Inflammatory macrophage treated with lipopolysaccharide for 1 hour (primary cell): ENCODE measurements around the gene SNTB2.
A peak's percentile ranks its signal among the peaks of the same experiment; 100 is the strongest.
"Not testable (repeated sequence)": the region's sequence is repeated elsewhere in the genome, so short reads cannot be mapped to it uniquely, and the experiment has no call there.

Experiments
- DNase-seq, 2 donors: peaks; one replicate each; pipeline ENCODE4 v3.0.0-alpha.2; 2020 to 2022

Gene SNTB2

GRCh38 chr16:69186642-69187445, at the start of gene SNTB2:
Gene SNTB2 (plus strand): TSS chr16:69187164. CDS start chr16:69187167, 3 bp downstream.
- DNase-seq = peak; percentile 89 to 95

DNA sequence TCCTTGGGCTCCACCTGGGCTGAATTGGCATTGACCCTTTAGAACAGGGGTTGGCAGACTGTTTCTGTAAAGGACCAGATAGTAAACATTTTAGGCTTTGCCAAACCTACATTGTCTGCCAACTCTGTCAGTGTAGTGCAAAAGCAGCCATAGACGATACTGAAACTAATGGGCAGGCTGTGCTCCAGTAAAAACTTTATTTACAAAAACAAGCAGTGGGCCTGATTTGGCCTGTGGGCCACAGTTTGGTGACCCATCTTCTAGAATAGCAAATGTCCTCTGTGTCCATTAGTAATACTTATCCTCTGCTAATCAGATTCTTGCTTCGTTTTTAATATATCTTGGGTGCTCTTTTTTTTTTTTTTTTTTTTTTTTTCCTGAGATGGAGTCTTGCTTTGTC, 48.4 kb upstream of the SNTB2 start:
- no peak for DNase-seq

DNA sequence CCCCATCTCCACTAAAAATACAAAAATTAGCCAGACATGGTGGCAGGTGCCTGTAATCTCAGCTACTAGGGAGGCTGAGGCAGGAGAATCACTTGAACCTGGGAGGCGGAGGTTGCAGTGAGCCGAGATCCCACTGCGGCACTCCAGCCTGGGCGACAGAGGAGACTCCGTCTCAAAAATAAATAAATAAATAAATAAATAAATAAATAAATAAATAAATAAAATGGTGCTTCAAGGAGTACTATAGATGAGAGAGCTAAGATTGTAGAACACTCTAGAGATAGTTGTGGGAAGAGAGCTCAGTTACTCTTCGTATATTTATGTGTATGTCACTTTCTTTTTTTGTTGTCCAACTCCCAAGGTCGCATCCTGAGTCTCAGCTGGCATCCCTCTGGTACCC, 47.5 kb upstream of the SNTB2 start:
- DNase-seq = not testable (repeated sequence)

GRCh38 chr16:69141014-69141413, 46.0 kb upstream of the SNTB2 start:
- no peak for DNase-seq

DNA sequence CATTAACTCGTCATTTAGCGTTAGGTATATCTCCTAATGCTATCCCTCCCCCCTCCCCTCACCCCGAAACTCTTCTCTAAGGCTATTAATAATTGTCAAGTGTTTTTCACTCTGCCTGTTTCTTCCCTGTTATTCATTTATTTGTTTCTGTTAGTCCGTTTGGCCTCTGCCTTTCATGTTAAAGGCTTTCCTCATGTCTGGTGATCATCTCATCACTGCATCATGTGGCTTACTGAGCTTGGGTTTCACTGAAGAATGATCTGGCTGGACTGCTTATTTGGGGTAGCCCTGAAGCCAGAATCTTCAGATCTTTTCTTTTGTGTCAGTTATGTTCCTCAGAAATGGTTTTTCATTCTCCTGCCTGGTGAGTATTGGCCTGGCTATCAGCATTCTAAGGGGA, 45.0 kb upstream of the SNTB2 start:
- DNase-seq = no peak

DNA sequence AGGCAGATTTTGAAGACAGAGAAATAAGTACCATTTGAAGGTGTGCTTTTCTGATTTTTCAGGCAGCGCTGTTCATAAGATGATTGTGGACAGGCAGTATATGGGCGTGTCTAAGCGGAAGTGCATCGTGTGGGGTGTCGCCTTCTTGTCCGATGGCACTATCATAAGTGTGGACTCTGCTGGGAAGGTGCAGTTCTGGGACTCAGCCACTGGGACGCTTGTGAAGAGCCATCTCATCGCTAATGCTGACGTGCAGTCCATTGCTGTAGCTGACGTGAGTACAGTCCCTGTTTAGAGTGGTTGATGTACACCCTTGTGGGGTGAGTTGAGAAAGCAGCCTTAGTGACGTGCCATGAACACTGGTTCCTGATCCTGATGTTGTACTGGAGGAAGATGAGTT, 43.8 kb upstream of the SNTB2 start:
- DNase-seq = no peak

GRCh38 chr16:69145658-69146057, 41.3 kb upstream of the SNTB2 start:
- no peak for DNase-seq

- DNase-seq = not testable (repeated sequence)
These were observed 37.3 kb upstream of the SNTB2 start for GRCh38 chr16:69149621-69150020.

DNA sequence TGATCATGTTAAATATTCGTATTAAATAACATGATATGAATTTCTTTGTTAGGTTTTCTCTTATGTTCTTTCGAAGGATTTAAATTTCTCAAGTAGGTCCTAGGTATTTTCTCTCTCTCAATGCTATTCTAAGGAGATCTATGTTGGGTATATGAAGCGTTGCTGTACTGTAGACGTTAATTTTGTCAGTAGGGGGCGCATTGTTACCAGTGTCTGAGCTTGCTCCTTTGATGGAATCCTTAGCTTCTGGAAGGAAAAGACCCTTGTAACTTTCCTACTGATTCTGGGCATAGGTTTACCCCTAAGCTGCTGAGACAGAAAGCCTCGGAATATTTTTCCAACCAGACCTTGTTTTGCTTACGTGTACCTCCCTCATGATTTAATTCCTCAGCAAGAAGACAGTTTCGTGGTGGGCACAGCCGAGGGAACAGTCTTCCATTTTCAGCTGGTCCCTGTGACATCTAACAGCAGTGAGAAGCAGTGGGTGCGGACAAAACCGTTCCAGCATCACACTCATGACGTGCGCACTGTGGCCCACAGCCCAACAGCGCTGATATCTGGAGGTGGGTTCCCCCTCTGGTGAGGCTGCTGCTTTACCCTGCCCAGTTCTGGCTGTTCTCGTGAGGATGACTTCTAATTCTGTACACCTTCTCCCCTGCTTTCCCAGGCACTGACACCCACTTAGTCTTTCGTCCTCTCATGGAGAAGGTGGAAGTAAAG, 36.7 kb upstream of the SNTB2 start:
- peak; percentile 44 to 94 for DNase-seq

GRCh38 chr16:69157196-69157595, 29.8 kb upstream of the SNTB2 start:
- peak; percentile 27 to 85 for DNase-seq

- no peak for DNase-seq
These were observed 26.8 kb upstream of the SNTB2 start for GRCh38 chr16:69160192-69160591.

DNA sequence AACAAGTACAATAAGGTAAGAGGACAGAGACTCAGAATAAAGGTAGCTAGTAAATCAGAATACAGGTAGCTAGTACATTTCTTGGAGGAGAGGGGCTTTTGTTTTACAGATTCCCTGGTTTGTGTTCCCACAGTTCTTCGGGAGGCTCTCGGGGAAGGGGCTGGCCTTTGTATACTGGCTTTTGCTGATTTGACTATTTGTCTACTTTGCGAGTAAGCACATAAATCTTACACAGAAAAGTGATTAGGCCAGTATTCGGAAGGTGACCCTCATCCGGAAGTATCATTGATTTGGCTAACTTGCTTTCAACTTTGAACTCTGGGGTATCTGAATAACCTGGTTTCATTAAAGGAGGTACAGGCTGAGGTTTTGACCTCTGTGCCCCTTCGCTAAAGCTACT, 21.4 kb upstream of the SNTB2 start:
- DNase-seq = no peak

GRCh38 chr16:69166221-69166833, 20.6 kb upstream of the SNTB2 start:
- peak; percentile 43 to 69 for DNase-seq

GRCh38 chr16:69166946-69167930, 19.7 kb upstream of the SNTB2 start:
- no peak for DNase-seq

DNA sequence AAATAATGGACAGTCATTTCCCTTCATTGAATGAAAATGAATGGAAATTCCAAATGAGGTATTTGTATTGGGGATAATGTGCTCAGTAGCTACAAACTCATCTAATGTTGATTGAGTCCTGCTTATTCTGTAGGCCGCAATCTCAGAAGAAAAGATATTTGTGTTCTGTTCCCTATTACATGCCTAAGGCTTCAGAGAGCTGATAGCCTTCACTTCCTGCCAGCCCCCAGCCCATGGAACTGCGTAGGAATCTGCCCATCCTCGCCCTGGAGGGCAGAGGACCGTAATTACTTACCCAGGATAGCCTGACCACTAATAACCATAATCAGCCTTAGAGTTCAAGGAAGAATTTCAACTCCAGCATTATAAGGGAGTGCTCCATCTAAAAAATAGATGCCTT, 17.9 kb upstream of the SNTB2 start:
- DNase-seq = no peak

GRCh38 chr16:69169607-69170352, 17.2 kb upstream of the SNTB2 start:
- DNase-seq = no peak

- DNase-seq = peak; percentile 63 to 79
These were observed 15.5 kb upstream of the SNTB2 start for GRCh38 chr16:69171325-69172084.

DNA sequence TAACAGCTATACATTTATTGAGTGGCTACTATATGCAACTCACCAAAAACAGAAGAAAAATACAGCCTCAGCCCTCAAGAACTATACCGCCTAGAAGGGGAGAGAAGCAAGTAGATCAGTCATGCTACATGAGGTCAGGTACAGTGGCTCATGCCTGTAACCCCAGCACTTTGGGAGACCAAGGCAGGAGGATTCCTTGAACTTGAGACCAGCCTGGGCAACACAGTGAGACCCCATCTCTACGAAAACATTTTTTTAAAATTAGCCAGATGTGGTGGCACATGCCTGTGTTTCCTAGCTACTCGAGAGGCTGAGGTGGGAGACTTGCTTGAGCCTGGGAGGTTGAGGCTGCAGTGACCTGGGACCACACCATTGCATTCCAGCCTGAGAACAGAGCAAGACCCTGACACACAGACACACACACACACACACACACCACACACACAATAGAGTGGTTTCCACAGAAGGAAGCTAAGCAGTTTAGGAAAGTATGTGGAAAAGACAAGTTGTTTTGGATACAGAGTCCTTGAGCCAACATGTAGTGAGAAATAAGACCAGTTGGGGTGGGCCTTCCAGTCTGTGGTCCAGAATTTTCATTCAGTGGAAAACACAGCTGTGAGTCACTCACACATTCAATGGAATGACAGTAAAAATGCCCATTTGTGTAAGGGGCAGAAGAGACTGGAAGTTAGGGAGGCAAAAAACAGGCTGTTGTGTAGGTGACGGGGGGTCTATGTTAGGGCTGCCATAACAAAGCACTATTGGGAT, 10.7 kb upstream of the SNTB2 start:
- no peak for DNase-seq

GRCh38 chr16:69179328-69180010, 7.5 kb upstream of the SNTB2 start:
- DNase-seq = no peak

DNA sequence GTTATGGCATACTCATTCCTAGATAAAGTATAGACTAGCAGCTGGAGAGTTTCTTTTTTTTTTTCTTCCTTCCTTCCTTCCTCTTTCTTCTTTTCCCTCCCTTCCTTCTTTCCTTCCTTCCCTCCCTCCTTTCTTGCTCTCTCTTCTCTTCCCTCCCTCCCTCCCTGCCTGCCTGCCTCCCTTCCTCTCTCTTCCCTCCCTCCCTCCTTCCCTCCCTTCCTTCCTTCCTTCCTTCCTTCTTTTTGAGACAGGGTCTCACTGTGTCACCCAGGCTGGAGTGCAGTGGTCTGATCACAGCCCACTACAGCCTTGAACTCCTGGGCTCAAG, 7.0 kb upstream of the SNTB2 start:
- no peak for DNase-seq
